H1 (cell line): ENCODE results near the gene MRC2. TPM values are rescaled to one million over a fixed set of nuclear protein-coding genes. Genes with fewer than 3 reads are reported as not detected.

Experiments used
- CBX5 ChIP-seq: fragments of 300-800, 300-1000 bp; sonication (generic); IDR thresholded peaks from 2 replicates; pipeline ENCODE4 v1.7.1; 2016; ENCODE audit warnings: antibody characterized with exemption, low read length, low read depth
- CEBPB ChIP-seq: IDR thresholded peaks from 2 replicates; pipeline ENCODE4 v1.6.1; 2012; ENCODE audit warnings: low read depth, low read length
- FOSL1 ChIP-seq: IDR thresholded peaks from 2 replicates; pipeline ENCODE4 v1.6.1; 2011; ENCODE audit warnings: mild to moderate bottlenecking, low read depth, low read length, moderate library complexity; ENCODE audit not compliant: insufficient read depth
- GABPA ChIP-seq: IDR thresholded peaks from 2 replicates; pipeline ENCODE4 v1.6.1; 2011; ENCODE audit warnings: mild to moderate bottlenecking, low read length, moderate library complexity, borderline replicate concordance; ENCODE audit not compliant: insufficient read depth
- JUND ChIP-seq: IDR thresholded peaks from 2 replicates; pipeline ENCODE4 v1.6.1; 2011; ENCODE audit warnings: mild to moderate bottlenecking, improper control_type of control experiment, low read length
- POLR2AphosphoS5 ChIP-seq: IDR thresholded peaks from 2 replicates; pipeline ENCODE4 v1.6.1; 2011; ENCODE audit warnings: low read depth, low read length
- polyA plus RNA-seq, 7 experiments: library from polyadenylated mRNA; depleted of rRNA in 3 of 7; stranded (reverse) in 5 of 7; unstranded in 2 of 7; fragments of >200 nt in 5 of 7; fragments of 200-250 nt in 2 of 7; gene quantifications; 1 replicate in 5 of 7; 2 replicates in 1 of 7; 4 replicates in 1 of 7; pipeline versions ENCODE4 v1.2.1 to v1.2.3, GENCODE V29; 2011 to 2013; ENCODE audit warnings: missing spikeins in 2 of 7, mixed read lengths in 2 of 7
- total RNA-seq: library from RNA; stranded (reverse); fragmentation: NEBNext Ultra II Directional; extraction: Animal tissue kit (Norgen Biotek cat#: 25700); gene quantifications from 2 replicates; pipeline ENCODE4 v1.2.1, GENCODE V29; 2021
- TF ChIP-seq, protein P1 (sequence below): fragments of 300-600 bp; sonication (generic); IDR thresholded peaks from 2 replicates; pipeline ENCODE4 v1.7.1; 2012; ENCODE audit warnings: low read length, moderate library complexity, mild to moderate bottlenecking, inconsistent platforms; ENCODE audit not compliant: insufficient replicate concordance
- TF ChIP-seq, protein P2 (sequence below): IDR thresholded peaks from 2 replicates; pipeline ENCODE4 v1.6.1; 2011; ENCODE audit warnings: low read length, improper control_type of control experiment

The MRC2 gene
- total and polyA plus RNA-seq, 2 of the 8 experiments (the other 6 are each of a cell fraction or from before 2014, with no cell fraction given), result 7.0 to 24.2 TPM

DNA sequence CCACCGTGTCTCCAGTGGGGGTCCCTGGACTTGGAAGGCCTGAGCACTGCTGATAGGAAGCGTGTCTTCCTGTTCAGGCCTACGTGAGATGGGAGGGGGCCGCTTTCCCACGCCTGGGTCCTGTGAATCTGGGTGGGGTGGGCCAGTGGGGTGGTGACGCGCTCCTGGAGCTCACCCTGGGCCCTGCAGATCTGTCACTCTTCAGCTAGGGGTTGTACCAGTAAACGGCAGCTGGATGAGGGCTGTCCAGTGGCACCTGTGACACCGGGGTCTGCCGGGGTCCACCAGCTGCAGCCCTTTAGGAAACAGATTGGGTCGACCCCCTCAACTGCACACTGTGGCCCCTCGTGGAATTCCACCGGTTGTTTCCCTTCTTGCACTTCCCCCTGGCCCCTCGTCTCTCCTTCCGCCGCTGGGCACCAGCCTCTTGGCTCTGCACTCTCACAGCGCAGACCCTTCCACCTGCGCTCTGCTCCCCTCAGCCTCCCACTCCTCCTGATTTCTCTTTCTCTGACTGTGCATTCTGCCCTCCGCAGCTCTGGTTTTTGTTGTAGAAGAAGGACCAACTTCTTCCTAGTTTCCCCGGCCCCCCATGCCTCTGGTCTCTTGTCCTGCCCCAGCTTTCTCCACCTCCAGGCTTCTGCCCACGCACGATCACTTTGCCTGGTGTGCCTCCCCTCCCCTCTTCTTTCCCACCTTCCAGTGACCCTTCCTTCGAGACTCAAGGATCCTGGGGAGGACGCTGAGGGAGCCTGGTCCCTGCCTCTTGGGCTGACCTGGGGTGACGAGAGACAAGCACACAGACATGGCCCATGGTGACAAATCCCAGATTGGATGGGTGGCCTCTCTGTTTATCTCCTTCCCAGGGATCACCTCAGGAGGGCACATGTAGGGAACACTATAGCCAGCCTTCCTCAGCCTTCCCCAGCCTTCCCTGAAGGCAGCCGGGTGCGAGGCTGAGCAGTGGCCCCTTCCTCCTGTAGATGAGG lies 4.8 kb downstream of the MRC2 start (continued):
- TF ChIP-seq, protein P1, sequence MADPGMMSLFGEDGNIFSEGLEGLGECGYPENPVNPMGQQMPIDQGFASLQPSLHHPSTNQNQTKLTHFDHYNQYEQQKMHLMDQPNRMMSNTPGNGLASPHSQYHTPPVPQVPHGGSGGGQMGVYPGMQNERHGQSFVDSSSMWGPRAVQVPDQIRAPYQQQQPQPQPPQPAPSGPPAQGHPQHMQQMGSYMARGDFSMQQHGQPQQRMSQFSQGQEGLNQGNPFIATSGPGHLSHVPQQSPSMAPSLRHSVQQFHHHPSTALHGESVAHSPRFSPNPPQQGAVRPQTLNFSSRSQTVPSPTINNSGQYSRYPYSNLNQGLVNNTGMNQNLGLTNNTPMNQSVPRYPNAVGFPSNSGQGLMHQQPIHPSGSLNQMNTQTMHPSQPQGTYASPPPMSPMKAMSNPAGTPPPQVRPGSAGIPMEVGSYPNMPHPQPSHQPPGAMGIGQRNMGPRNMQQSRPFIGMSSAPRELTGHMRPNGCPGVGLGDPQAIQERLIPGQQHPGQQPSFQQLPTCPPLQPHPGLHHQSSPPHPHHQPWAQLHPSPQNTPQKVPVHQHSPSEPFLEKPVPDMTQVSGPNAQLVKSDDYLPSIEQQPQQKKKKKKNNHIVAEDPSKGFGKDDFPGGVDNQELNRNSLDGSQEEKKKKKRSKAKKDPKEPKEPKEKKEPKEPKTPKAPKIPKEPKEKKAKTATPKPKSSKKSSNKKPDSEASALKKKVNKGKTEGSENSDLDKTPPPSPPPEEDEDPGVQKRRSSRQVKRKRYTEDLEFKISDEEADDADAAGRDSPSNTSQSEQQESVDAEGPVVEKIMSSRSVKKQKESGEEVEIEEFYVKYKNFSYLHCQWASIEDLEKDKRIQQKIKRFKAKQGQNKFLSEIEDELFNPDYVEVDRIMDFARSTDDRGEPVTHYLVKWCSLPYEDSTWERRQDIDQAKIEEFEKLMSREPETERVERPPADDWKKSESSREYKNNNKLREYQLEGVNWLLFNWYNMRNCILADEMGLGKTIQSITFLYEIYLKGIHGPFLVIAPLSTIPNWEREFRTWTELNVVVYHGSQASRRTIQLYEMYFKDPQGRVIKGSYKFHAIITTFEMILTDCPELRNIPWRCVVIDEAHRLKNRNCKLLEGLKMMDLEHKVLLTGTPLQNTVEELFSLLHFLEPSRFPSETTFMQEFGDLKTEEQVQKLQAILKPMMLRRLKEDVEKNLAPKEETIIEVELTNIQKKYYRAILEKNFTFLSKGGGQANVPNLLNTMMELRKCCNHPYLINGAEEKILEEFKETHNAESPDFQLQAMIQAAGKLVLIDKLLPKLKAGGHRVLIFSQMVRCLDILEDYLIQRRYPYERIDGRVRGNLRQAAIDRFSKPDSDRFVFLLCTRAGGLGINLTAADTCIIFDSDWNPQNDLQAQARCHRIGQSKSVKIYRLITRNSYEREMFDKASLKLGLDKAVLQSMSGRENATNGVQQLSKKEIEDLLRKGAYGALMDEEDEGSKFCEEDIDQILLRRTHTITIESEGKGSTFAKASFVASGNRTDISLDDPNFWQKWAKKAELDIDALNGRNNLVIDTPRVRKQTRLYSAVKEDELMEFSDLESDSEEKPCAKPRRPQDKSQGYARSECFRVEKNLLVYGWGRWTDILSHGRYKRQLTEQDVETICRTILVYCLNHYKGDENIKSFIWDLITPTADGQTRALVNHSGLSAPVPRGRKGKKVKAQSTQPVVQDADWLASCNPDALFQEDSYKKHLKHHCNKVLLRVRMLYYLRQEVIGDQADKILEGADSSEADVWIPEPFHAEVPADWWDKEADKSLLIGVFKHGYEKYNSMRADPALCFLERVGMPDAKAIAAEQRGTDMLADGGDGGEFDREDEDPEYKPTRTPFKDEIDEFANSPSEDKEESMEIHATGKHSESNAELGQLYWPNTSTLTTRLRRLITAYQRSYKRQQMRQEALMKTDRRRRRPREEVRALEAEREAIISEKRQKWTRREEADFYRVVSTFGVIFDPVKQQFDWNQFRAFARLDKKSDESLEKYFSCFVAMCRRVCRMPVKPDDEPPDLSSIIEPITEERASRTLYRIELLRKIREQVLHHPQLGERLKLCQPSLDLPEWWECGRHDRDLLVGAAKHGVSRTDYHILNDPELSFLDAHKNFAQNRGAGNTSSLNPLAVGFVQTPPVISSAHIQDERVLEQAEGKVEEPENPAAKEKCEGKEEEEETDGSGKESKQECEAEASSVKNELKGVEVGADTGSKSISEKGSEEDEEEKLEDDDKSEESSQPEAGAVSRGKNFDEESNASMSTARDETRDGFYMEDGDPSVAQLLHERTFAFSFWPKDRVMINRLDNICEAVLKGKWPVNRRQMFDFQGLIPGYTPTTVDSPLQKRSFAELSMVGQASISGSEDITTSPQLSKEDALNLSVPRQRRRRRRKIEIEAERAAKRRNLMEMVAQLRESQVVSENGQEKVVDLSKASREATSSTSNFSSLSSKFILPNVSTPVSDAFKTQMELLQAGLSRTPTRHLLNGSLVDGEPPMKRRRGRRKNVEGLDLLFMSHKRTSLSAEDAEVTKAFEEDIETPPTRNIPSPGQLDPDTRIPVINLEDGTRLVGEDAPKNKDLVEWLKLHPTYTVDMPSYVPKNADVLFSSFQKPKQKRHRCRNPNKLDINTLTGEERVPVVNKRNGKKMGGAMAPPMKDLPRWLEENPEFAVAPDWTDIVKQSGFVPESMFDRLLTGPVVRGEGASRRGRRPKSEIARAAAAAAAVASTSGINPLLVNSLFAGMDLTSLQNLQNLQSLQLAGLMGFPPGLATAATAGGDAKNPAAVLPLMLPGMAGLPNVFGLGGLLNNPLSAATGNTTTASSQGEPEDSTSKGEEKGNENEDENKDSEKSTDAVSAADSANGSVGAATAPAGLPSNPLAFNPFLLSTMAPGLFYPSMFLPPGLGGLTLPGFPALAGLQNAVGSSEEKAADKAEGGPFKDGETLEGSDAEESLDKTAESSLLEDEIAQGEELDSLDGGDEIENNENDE, result no peak
- TF ChIP-seq, protein P2, sequence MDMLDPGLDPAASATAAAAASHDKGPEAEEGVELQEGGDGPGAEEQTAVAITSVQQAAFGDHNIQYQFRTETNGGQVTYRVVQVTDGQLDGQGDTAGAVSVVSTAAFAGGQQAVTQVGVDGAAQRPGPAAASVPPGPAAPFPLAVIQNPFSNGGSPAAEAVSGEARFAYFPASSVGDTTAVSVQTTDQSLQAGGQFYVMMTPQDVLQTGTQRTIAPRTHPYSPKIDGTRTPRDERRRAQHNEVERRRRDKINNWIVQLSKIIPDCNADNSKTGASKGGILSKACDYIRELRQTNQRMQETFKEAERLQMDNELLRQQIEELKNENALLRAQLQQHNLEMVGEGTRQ, result no peak
- TF ChIP-seq POLR2AphosphoS5 (no peak), CEBPB (no peak), GABPA (no peak), JUND (no peak), FOSL1 (no peak), CBX5 (no peak)
